Heart left ventricle (tissue), 16 donors: ENCODE results near the gene ABTB2. TPM values are rescaled to one million over a fixed set of nuclear protein-coding genes. Genes with fewer than 3 reads are reported as not detected.

ENCODE experiments used
- ATAC-seq, 4 donors: fragments of 200-7000 bp; cut with Tn5 transposase; one replicate each; pipeline ENCODE4 v1.9.1; 2020 to 2022; ENCODE audit warnings: moderate library complexity in 4 of 4, mild to moderate bottlenecking in 3 of 4, moderate number of reproducible peaks in 1 of 4
- DNase-seq, 5 donors: peaks; one replicate each; pipeline ENCODE4 v3.0.0-alpha.2; 2020
- H3K27ac ChIP-seq, 12 donors: fragments of 200-600 bp; sonication (generic) in 4 of 12; one replicate each; pipeline versions ENCODE4 v1.5.0 to v1.8.0; 2016 to 2022; ENCODE audit warnings: mild to moderate bottlenecking in 2 of 12
- H3K27me3 ChIP-seq, 9 donors: fragments of 200-600 bp; sonication (generic) in 2 of 9; one replicate each; pipeline versions ENCODE4 v1.5.1 to v1.8.0; 2016 to 2022; ENCODE audit warnings: mild to moderate bottlenecking in 3 of 9
- H3K36me3 ChIP-seq, 9 donors: fragments of 200-600 bp; sonication (generic) in 2 of 9; one replicate each; pipeline versions ENCODE4 v1.5.0 to v1.8.0; 2018 to 2022; ENCODE audit warnings: mild to moderate bottlenecking in 2 of 9
- H3K4me1 ChIP-seq, 12 donors: fragments of 200-600 bp; sonication (generic) in 4 of 12; one replicate each; pipeline versions ENCODE4 v1.5.0 to v1.8.0; 2016 to 2022; ENCODE audit warnings: mild to moderate bottlenecking in 3 of 12
- H3K4me3 ChIP-seq, 12 donors: fragments of 200-600 bp; sonication (generic) in 4 of 12; one replicate each; pipeline versions ENCODE4 v1.5.0 to v1.8.0; 2017 to 2022; ENCODE audit warnings: mild to moderate bottlenecking in 9 of 12, moderate library complexity in 4 of 12
- H3K9me3 ChIP-seq, 12 donors: fragments of 200-600 bp; sonication (generic) in 4 of 12; one replicate each; pipeline versions ENCODE4 v1.5.0 to v1.8.0; 2016 to 2022; ENCODE audit warnings: mild to moderate bottlenecking in 1 of 12
- CTCF ChIP-seq, 12 donors: fragments of 200-600 bp; sonication (generic) in 4 of 12; IDR thresholded peaks; one replicate each; pipeline versions ENCODE4 v1.5.0 to v1.8.0; 2018 to 2022; ENCODE audit warnings: antibody characterized with exemption in 12 of 12, mild to moderate bottlenecking in 5 of 12
- POLR2A ChIP-seq, 2 donors: fragments of 450-650 bp; IDR thresholded peaks; one replicate each; pipeline ENCODE4 v1.6.1; 2017; ENCODE audit warnings: antibody characterized with exemption in 2 of 2, mild to moderate bottlenecking in 2 of 2, moderate library complexity in 2 of 2
- WGBS, 4 donors: extraction: QIAGEN DNeasy Blood & Tissue Kit in 2 of 4; methylation state at CpG; one replicate each; pipeline versions ENCODE4 v1.1.5 to v1.1.7; 2013 to 2018; 5-methylcytosine and 5-hydroxymethylcytosine counted together
- intact Hi-C, 10 donors: fragments of 100-400 bp; cut with DNase I; formaldehyde crosslinking; loops; one replicate each; pipeline versions ENCODE4 v1.11.1 to v1.14.2; 2022
- polyA plus RNA-seq, 2 donors: library from polyadenylated mRNA; stranded (reverse); fragments of 200-250 nt; gene quantifications; one replicate each; pipeline ENCODE4 v1.2.3, GENCODE V29; 2013
- total RNA-seq, 9 donors: library from RNA; depleted of rRNA in 2 of 9; stranded (reverse); fragments of >200 nt in 2 of 9; fragmentation: NEBNext Ultra II Directional in 3 of 9; extraction: Animal tissue kit (Norgen Biotek cat#: 25700) in 3 of 9; gene quantifications; one replicate each; pipeline versions ENCODE4 v1.1.0 to v1.2.4, GENCODE V29; 2016 to 2023
- donor health status: ischemic (EF 13 %, LVEDD 7.1; RV severe dilation, severe dysfunction).
- donor health status: healthy with polysubstance abuse.
- donor health status: DM: no; HTN: yes; CAD: no.
- donor health status: DM: no; HTN: no; CAD: no.
- donor health status: ischemic (EF 25% LVEDD 6.9; RV normal size, moderate dysfunction).
- donor health status: ischemic (EF 25% LVEDD 5.7; RV mildly dilated, moderate dysfunction).
- donor health status: healthy.
- donor health status: DM: yes; HTN: yes; CAD: no.
- donor health status: ischemic (EF 35%, LVEDD 5.7; RV mildly dilated, moderate dysfunction).
- donor health status: nonischemic (EF 11% LVEDD 7.7; RV severe dilation, severe dysfunction).
- donor health status: DM: yes; HTN: yes; CAD: no.
- donor health status: PGD.
- donor health status: ischemic (EF 29% LVEDD 5.4; RV normal size, mild dysfunction).
- donor health status: nonischemic (EF 23%, LVEDD 6.1; RV moderate dilation, normal function).

The ABTB2 gene
- total and polyA plus RNA-seq, 11 donors: 3.3 to 27.1 (median 12.5) TPM

DNA sequence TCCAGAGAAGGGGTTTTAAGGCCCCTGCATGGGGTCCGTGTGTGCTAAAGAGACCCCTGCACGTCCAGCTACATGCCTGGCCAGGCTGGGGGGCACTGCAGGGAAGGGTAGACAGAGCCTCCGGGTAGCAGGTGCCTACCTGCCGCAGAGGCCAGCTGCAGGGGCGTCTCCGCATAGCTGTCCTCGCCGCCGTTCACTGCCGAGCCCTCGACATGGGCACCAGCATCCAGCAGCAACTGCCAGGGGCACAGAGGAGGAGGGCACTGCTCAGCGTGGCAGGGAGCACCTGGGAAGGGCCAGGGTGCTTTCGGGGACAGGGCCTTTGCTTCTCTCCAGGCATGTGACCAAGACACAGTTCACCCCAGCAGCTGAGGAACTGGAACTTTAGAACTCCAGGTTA, 192.7 kb downstream of the ABTB2 start:
- Histone ChIP-seq H3K9me3 (no peaks in the 10 kb centered on the region), H3K27ac (no peak overlapping the region), H3K36me3 (peaks cover 0 to 57% (median 14%) of the 10 kb centered on the region in 9 donors), H3K4me1 (peaks cover 0 to 4% (median 0%) of the 10 kb centered on the region in 12 donors), H3K4me3 (no peak overlapping the region), H3K27me3 (no peaks in the 10 kb centered on the region)
- TF ChIP-seq CTCF (IDR thresholded peaks at IDR 0.05): no peak
- TF ChIP-seq POLR2A (IDR thresholded peaks at IDR 0.05): no peak
- ATAC-seq (no peak), DNase-seq (peak in 1 of 5 donors; percentile 16)
- 80 to 91% (median 90%) methylated on average over 5 to 13 of the region's 13 CpGs for WGBS, 4 donors
- intact Hi-C loops: loop anchor here in 1 of 10 donors (10.0 kb wide), 1 partner anchor 330 kb away; no protein-coding TSS in a partner anchor

DNA sequence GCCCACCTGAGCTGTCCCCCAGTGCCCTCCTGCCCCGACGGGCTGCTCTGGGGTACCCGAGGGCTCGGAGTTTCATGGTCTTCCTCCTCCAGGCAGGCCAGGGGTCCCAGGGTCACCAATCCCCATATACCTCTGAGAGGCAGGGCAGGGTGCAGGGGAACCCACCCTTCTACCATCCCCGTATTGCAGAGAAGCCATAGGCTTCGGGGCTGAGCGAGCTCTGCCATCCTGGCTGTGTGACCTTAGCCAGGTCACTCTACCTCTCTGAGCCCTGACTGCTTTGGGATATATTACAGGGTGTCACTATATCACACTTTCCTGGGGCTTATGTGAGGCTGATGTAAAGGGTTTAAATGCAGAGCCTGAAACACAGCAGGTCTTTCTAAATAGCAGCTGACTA, 195.0 kb downstream of the ABTB2 start:
- DNase-seq: no peak
- Histone ChIP-seq H3K27ac (no peak overlapping the region), H3K9me3 (no peaks in the 10 kb centered on the region), H3K4me3 (no peak overlapping the region), H3K36me3 (peaks cover 0 to 62% (median 30%) of the 10 kb centered on the region in 9 donors), H3K27me3 (no peaks in the 10 kb centered on the region), H3K4me1 (peaks cover 0 to 9% (median 2%) of the 10 kb centered on the region in 12 donors)
- intact Hi-C loops: loop anchor here in 1 of 10 donors (10.0 kb wide), 1 partner anchor 332 kb away; no protein-coding TSS in a partner anchor
- TF ChIP-seq POLR2A (IDR thresholded peaks at IDR 0.05) (no peak), CTCF (IDR thresholded peaks at IDR 0.05) (no peak)
- 90 to 99% (median 93%) methylated on average over 7 of the region's 7 CpGs for WGBS, 4 donors
- no peak for ATAC-seq

GRCh38 chr11:34162493-34162820, 195.4 kb downstream of the ABTB2 start:
- Histone ChIP-seq H3K27ac (no peak overlapping the region), H3K4me1 (peaks cover 0 to 11% (median 4%) of the 10 kb centered on the region in 12 donors), H3K27me3 (no peaks in the 10 kb centered on the region), H3K4me3 (no peak overlapping the region), H3K9me3 (no peaks in the 10 kb centered on the region), H3K36me3 (peaks cover 0 to 62% (median 30%) of the 10 kb centered on the region in 9 donors)
- WGBS, 4 donors: 82 to 88% (median 84%) methylated on average over 16 to 17 of the region's 17 CpGs
- no peak for DNase-seq
- intact Hi-C loops: loop anchor here in 1 of 10 donors (10.0 kb wide), 1 partner anchor 332 kb away; no protein-coding TSS in a partner anchor
- no peak for TF ChIP-seq POLR2A (IDR thresholded peaks at IDR 0.05)
- TF ChIP-seq CTCF (IDR thresholded peaks at IDR 0.05): no peak
- ATAC-seq: no peak

- intact Hi-C loops: loop anchor here in 1 of 10 donors (10.0 kb wide), 1 partner anchor 333 kb away; no protein-coding TSS in a partner anchor
- ATAC-seq (no peak), DNase-seq (no peak)
- no peak overlapping the region for H3K4me3 ChIP-seq
- H3K27ac ChIP-seq: no peak overlapping the region
- H3K36me3 ChIP-seq: peaks cover 0 to 59% (median 30%) of the 10 kb centered on the region in 9 donors
- peaks cover 0 to 16% (median 4%) of the 10 kb centered on the region in 12 donors for H3K4me1 ChIP-seq
- no peaks in the 10 kb centered on the region for H3K9me3 ChIP-seq
- WGBS, 4 donors: 84 to 87% (median 85%) methylated on average over 12 to 18 of the region's 18 CpGs
- H3K27me3 ChIP-seq: no peaks in the 10 kb centered on the region
- no peak for TF ChIP-seq POLR2A (IDR thresholded peaks at IDR 0.05)
- TF ChIP-seq CTCF (IDR thresholded peaks at IDR 0.05): no peak
Measured at GRCh38 chr11:34161812-34162492, 195.9 kb downstream of the ABTB2 start.
